ENCODE results near the gene SLC51B.

DNA sequence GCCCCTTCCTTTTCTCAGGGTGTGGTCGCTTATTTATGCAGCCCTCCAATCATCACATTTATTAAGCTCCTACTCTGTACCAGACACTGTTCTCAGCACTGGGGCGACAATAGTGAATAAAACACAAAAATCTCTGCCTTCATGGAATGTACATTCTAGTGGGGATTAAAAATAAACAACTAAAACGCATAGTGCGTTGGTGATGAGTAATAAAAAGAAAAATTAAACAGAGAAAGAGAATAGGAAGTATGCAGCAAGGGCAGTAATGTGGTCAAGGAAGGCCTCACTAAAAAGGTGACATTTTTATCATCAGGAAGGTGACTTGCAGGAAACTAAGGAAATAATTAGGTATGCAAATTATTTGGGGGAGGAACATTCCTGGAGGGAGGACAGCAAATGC is 5.1 kb downstream of the SLC51B start:
- no peak for TF ChIP-seq POLR2AphosphoS5 (IDR thresholded peaks at IDR 0.05; ENCODE audit: low read depth, low read length)
- TF ChIP-seq, protein P1, sequence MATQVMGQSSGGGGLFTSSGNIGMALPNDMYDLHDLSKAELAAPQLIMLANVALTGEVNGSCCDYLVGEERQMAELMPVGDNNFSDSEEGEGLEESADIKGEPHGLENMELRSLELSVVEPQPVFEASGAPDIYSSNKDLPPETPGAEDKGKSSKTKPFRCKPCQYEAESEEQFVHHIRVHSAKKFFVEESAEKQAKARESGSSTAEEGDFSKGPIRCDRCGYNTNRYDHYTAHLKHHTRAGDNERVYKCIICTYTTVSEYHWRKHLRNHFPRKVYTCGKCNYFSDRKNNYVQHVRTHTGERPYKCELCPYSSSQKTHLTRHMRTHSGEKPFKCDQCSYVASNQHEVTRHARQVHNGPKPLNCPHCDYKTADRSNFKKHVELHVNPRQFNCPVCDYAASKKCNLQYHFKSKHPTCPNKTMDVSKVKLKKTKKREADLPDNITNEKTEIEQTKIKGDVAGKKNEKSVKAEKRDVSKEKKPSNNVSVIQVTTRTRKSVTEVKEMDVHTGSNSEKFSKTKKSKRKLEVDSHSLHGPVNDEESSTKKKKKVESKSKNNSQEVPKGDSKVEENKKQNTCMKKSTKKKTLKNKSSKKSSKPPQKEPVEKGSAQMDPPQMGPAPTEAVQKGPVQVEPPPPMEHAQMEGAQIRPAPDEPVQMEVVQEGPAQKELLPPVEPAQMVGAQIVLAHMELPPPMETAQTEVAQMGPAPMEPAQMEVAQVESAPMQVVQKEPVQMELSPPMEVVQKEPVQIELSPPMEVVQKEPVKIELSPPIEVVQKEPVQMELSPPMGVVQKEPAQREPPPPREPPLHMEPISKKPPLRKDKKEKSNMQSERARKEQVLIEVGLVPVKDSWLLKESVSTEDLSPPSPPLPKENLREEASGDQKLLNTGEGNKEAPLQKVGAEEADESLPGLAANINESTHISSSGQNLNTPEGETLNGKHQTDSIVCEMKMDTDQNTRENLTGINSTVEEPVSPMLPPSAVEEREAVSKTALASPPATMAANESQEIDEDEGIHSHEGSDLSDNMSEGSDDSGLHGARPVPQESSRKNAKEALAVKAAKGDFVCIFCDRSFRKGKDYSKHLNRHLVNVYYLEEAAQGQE (IDR thresholded peaks at IDR 0.05; ENCODE audit: insufficient read depth in 1 of 2, low read depth in 2 of 2, low read length in 2 of 2) = no peak
